Activated naive CD4-positive, alpha-beta T cell treated with anti-CD3 and anti-CD28 coated beads for 36 hours (primary cell): ENCODE measurements around the gene ABCG4. TPM values are rescaled to one million over a fixed set of nuclear protein-coding genes. Genes with fewer than 3 reads are reported as not detected.
"Not testable (repeated sequence)": the region's sequence is repeated elsewhere in the genome, so short reads cannot be mapped to it uniquely, and the experiment has no call there.

Experiments used
- CTCF ChIA-PET: fragments of 350-600 bp; sonication (Branson Sonifier 250); formaldehyde crosslinking; loops from one replicate; lab custom pipeline; 2021; ENCODE audit warnings: antibody characterized with exemption; lab: Charles Lee
- DNase-seq: peaks from one replicate; pipeline ENCODE4 v3.0.0-alpha.2; 2020
- H3K27ac Mint-ChIP-seq: one replicate; pipeline ENCODE4 v1.8.0; 2021; ENCODE audit warnings: mild to moderate bottlenecking, mixed read lengths
- H3K27me3 Mint-ChIP-seq: one replicate; pipeline ENCODE4 v1.8.0; 2021; ENCODE audit warnings: low read depth, mixed read lengths
- H3K36me3 Mint-ChIP-seq: one replicate; pipeline ENCODE4 v1.8.0; 2021; ENCODE audit warnings: low read depth, mixed read lengths
- H3K4me1 Mint-ChIP-seq: one replicate; pipeline ENCODE4 v1.8.0; 2021; ENCODE audit warnings: low read depth, mixed read lengths
- H3K4me3 Mint-ChIP-seq: one replicate; pipeline ENCODE4 v1.8.0; 2021; ENCODE audit warnings: mild to moderate bottlenecking, moderate library complexity, mixed read lengths
- H3K9me3 Mint-ChIP-seq: one replicate; pipeline ENCODE4 v1.8.0; 2021; ENCODE audit warnings: mixed read lengths
- intact Hi-C: fragments of 100-400 bp; cut with micrococcal nuclease; formaldehyde crosslinking; loops from one replicate; pipeline ENCODE4 v1.15.1; 2023
- total RNA-seq, 2 experiments: library from RNA; stranded (reverse); gene quantifications; one replicate each; pipeline ENCODE4 v1.2.3, GENCODE V29; 2021

The ABCG4 gene
- total RNA-seq, 2 experiments from 2014 or later, result 0.12 to 0.31 TPM

DNA sequence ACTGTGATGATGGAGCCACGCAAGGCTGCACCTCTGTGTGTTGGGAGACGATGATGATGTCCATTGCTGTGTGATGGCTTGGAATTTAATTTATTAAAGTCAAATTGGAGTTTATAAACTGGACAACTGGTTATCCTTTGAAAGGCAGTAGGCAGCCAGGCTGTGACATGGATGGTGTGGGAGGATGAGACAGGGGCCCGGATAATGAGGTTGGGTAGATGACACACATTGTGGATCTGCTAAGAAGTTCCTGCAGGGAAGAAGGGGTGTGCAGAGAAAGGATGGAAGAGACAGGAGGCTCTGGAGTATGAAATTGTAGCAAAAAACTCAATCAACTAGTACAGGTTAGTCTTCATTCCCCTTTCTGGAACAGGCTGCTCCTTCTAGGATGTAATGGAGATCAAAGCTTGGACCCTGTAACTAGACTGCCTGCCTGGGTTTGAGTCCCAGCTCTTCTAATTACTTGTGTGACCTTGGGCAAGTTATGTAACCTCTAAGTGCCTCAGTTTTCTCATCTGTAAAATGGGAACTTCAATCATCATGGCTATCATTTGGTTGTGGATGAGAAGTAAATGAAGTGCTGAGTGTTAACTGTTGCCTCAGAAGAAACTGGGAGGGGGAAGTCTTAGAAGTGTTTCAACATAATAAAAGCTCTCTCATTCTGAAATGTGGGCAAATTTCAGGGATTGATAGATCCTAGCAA is 31.7 kb upstream of the ABCG4 start:
- CTCF ChIA-PET, result interaction anchor here (1.5 kb wide), 1 partner anchor 223 kb away, joined by 3 read pairs; the partner anchor contains the start of gene C1QTNF5
- DNase-seq, result no peak
- no peaks in the 10 kb centered on the region for H3K9me3 Mint-ChIP-seq
- no peak overlapping the region for H3K4me3 Mint-ChIP-seq
- H3K4me1 Mint-ChIP-seq, result peaks cover 41% of the 10 kb centered on the region
- no peaks in the 10 kb centered on the region for H3K27me3 Mint-ChIP-seq
- peaks cover 31% of the 10 kb centered on the region for H3K36me3 Mint-ChIP-seq
- intact Hi-C loops, result no loop called here
- H3K27ac Mint-ChIP-seq, result peak overlapping the region; percentile 96

DNA sequence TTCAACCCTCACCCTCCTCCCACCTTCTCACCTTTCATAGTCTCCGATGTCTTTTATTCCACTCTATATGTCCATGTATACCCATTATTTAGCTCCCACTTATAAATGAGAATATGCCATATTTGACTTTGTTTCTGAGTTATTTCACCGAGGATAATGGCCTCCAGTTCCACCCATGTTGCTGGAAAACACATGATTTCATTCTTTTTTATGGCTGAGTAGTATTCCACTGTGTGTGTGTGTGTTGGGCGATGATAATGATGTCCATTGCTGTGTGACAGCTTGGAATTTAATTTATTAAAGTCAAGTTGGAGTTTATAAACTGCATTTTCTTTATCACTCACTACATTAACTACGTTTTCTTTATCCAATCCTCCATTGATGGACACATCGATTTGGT is 30.6 kb upstream of the ABCG4 start:
- peaks cover 45% of the 10 kb centered on the region for H3K4me1 Mint-ChIP-seq
- H3K4me3 Mint-ChIP-seq, result no peak overlapping the region
- no peak for DNase-seq
- H3K9me3 Mint-ChIP-seq, result no peaks in the 10 kb centered on the region
- H3K27me3 Mint-ChIP-seq, result no peaks in the 10 kb centered on the region
- no peak overlapping the region for H3K27ac Mint-ChIP-seq
- CTCF ChIA-PET, result interaction anchor here (0.6 to 1.2 kb wide), 2 partner anchors 18 to 22 kb away, joined by 4 read pairs; no protein-coding TSS in a partner anchor
- intact Hi-C loops, result no loop called here
- peaks cover 27% of the 10 kb centered on the region for H3K36me3 Mint-ChIP-seq

DNA sequence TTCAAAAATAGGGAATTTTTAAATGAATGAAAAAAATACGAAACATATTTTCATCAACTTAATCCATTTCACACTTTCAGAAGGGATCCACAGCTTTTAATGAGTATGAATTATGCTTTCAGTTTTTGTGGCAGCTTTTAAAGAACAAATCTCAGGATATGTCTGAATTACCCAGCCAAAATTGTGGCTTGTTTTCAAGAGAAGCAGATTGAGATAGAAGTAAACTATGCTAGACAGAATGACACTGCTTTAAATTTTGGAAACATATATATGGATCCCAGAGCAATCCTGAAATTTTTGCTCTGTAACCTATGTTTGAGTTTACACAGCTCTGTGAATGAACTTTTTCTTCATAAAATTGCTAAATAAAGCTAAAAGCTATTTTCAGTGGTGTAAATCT is 29.9 kb upstream of the ABCG4 start:
- CTCF ChIA-PET, result interaction anchor here (0.6 to 1.2 kb wide), 5 partner anchors 12 to 224 kb away, joined by 3 to 4 read pairs (median 3); no protein-coding TSS in a partner anchor
- Mint-ChIP-seq H3K9me3 (no peaks in the 10 kb centered on the region), H3K36me3 (peaks cover 26% of the 10 kb centered on the region), H3K27ac (no peak overlapping the region), H3K4me1 (peaks cover 40% of the 10 kb centered on the region), H3K27me3 (no peaks in the 10 kb centered on the region), H3K4me3 (no peak overlapping the region)
- DNase-seq, result no peak
- intact Hi-C loops, result no loop called here

DNA sequence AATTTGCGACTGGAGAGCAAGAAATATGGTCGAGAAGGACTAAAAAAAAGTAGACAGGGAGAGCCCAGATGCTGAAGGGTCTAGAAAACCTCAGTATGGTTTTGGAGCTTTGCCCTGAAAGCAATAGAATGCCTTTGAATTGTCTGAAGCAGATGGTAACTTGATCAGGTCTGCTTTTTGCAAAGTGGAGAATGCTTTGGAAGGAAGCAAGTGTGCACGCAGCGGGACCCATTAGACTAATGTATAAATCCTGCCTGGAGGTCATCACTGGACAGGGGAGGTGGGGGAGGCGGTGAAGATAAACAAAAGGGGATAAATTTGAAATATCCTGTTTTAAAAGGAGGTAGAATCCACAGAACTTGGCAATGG is 28.2 kb upstream of the ABCG4 start:
- peak overlapping the region; percentile 80 for H3K27ac Mint-ChIP-seq
- intact Hi-C loops, result loop anchor here (1.0 to 2.0 kb wide), 5 partner anchors 13 to 64 kb away; partner anchors contain the start of genes C2CD2L, HYOU1 and NLRX1
- no peaks in the 10 kb centered on the region for H3K27me3 Mint-ChIP-seq
- H3K4me1 Mint-ChIP-seq, result peaks cover 31% of the 10 kb centered on the region
- CTCF ChIA-PET, result interaction anchor here (0.6 to 1.0 kb wide), 2 partner anchors 14 to 76 kb away, joined by 3 read pairs; partner anchors contain the start of gene C2CD2L
- H3K9me3 Mint-ChIP-seq, result no peaks in the 10 kb centered on the region
- H3K4me3 Mint-ChIP-seq, result peak overlapping the region; percentile 97
- DNase-seq, result no peak
- peaks cover 20% of the 10 kb centered on the region for H3K36me3 Mint-ChIP-seq

GRCh38 chr11:119121008-119121810 is 27.6 kb upstream of the ABCG4 start, which contains the start of gene HINFP:
Gene HINFP (plus strand): TSS chr11:119121580. CDS start chr11:119126945, 5,365 bp downstream.
- Mint-ChIP-seq H3K27me3 (no peaks in the 10 kb centered on the region), H3K27ac (peak within 1 kb of the TSS; percentile 80), H3K4me3 (peak within 1 kb of the TSS; percentile 97), H3K4me1 (peaks cover 27% of the 10 kb centered on the region), H3K36me3 (peaks cover 15% of the 10 kb centered on the region), H3K9me3 (no peaks in the 10 kb centered on the region)
- CTCF ChIA-PET, result interaction anchor here (1.0 to 1.6 kb wide), 2 partner anchors 14 to 18 kb away, joined by 3 read pairs; partner anchors contain the start of gene C2CD2L
- DNase-seq, result peak; percentile 100
- intact Hi-C loops, result loop anchor here (1.0 to 2.0 kb wide), 5 partner anchors 14 to 64 kb away; partner anchors contain the start of genes C2CD2L, HYOU1 and NLRX1

DNA sequence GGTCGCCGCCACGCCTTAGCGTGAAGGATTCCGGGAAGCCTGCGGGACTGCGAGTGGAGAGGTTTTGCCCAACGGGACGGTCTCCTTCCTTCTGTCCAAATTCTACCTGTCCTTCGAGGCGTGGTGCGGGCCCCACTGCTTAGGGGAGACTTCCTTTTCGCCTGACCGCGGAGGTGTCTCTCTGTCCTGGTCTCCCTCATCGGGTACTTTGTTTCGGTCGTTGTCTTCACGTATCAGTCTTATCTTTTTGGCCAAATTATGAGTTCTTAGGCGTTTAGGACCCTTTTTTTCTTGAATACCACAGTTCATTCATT is 27.1 kb upstream of the ABCG4 start:
- Mint-ChIP-seq H3K27me3 (no peaks in the 10 kb centered on the region), H3K4me1 (peaks cover 27% of the 10 kb centered on the region), H3K36me3 (peaks cover 11% of the 10 kb centered on the region), H3K27ac (peak overlapping the region; percentile 61), H3K4me3 (peak overlapping the region; percentile 97), H3K9me3 (no peaks in the 10 kb centered on the region)
- no peak for DNase-seq
- intact Hi-C loops, result loop anchor here (1.0 to 2.0 kb wide), 5 partner anchors 14 to 65 kb away; partner anchors contain the start of genes C2CD2L, HYOU1 and NLRX1
- CTCF ChIA-PET, result interaction anchor here (1.0 to 1.6 kb wide), 3 partner anchors 13 to 202 kb away, joined by 3 to 4 read pairs (median 4); no protein-coding TSS in a partner anchor

DNA sequence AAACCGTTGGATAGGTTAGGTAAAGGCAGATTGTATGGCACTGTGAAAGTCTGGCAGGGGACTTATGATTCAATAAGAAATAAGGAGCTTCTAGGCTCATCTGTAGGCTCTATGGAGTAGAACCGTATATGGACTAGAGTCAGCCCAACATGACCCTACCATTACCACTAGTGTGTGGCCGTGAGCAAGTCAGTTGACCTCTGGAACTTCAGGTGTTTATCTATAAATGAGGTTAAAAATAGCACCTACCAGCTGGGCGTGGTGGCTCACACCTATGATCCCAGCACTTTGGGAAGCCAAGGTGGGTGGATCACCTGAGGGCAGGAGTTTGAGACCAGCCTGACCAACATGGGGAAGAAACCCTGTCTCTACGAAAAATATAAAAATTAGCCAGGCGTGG is 23.0 kb upstream of the ABCG4 start:
- intact Hi-C loops, result no loop called here

GRCh38 chr11:119126675-119127268 is 22.1 kb upstream of the ABCG4 start:
- intact Hi-C loops, result no loop called here
- Mint-ChIP-seq H3K4me1 (peaks cover 25% of the 10 kb centered on the region), H3K27ac (peak overlapping the region; percentile 57), H3K4me3 (no peak overlapping the region), H3K27me3 (no peaks in the 10 kb centered on the region), H3K9me3 (no peaks in the 10 kb centered on the region), H3K36me3 (peaks cover 24% of the 10 kb centered on the region)
- CTCF ChIA-PET, result interaction anchor here (1.2 to 1.5 kb wide), 2 partner anchors 8 to 19 kb away, joined by 3 to 4 read pairs; no protein-coding TSS in a partner anchor
- DNase-seq, result no peak

More for the DNA sequence above, 23.0 kb upstream of the ABCG4 start:
- CTCF ChIA-PET, result interaction anchor here (0.6 to 1.5 kb wide), 3 partner anchors 9 to 71 kb away, joined by 3 to 7 read pairs (median 4); no protein-coding TSS in a partner anchor
- H3K27me3 Mint-ChIP-seq, result no peaks in the 10 kb centered on the region
- H3K27ac Mint-ChIP-seq, result no peak overlapping the region
- H3K4me1 Mint-ChIP-seq, result peaks cover 26% of the 10 kb centered on the region
- no peaks in the 10 kb centered on the region for H3K9me3 Mint-ChIP-seq
- peaks cover 19% of the 10 kb centered on the region for H3K36me3 Mint-ChIP-seq
- no peak overlapping the region for H3K4me3 Mint-ChIP-seq
- no peak for DNase-seq

DNA sequence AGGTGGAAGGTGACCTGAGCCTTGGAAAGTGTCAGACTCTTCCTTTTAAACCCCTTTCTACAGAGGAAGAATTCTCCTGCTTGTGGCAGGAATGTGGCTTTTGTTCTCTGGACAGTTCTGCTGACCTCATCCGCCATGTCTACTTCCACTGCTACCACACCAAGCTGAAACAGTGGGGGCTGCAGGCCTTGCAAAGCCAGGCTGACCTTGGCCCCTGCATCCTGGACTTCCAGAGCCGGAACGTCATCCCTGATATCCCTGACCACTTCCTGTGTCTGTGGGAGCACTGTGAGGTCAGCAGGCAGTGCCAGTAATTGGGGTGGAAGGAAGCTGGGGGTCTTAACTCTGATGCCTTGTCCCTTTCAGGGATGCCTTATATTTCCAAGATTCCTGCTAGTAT is 18.2 kb upstream of the ABCG4 start:
- Mint-ChIP-seq H3K27me3 (no peaks in the 10 kb centered on the region), H3K9me3 (no peaks in the 10 kb centered on the region), H3K36me3 (peaks cover 32% of the 10 kb centered on the region), H3K4me3 (no peak overlapping the region), H3K27ac (no peak overlapping the region), H3K4me1 (peaks cover 8% of the 10 kb centered on the region)
- DNase-seq, result no peak
- CTCF ChIA-PET, result no interaction called here
- intact Hi-C loops, result no loop called here

GRCh38 chr11:119134389-119134978 is 14.4 kb upstream of the ABCG4 start:
- Mint-ChIP-seq H3K4me1 (peaks cover 2% of the 10 kb centered on the region), H3K9me3 (no peaks in the 10 kb centered on the region), H3K27me3 (peaks cover 3% of the 10 kb centered on the region), H3K4me3 (no peak overlapping the region), H3K27ac (no peak overlapping the region), H3K36me3 (peaks cover 22% of the 10 kb centered on the region)
- intact Hi-C loops, result no loop called here
- CTCF ChIA-PET, result interaction anchor here (0.9 to 2.9 kb wide), 5 partner anchors 8 to 16 kb away, joined by 3 to 8 read pairs (median 4); no protein-coding TSS in a partner anchor
- DNase-seq, result no peak

GRCh38 chr11:119139276-119139675 is 9.6 kb upstream of the ABCG4 start:
- DNase-seq, result not testable (repeated sequence)

More at GRCh38 chr11:119139276-119139675, 9.6 kb upstream of the ABCG4 start:
- CTCF ChIA-PET, result interaction anchor here (1.6 kb wide), 1 partner anchor 57 kb away, joined by 3 read pairs; no protein-coding TSS in a partner anchor
- H3K4me3 Mint-ChIP-seq, intact Hi-C loops, H3K9me3 Mint-ChIP-seq, H3K4me1 Mint-ChIP-seq, H3K27me3 Mint-ChIP-seq, H3K36me3 Mint-ChIP-seq, H3K27ac Mint-ChIP-seq: not testable (repeated sequence)
